Ovary (tissue), 3 donors: ENCODE results near the gene SLC1A6.

Experiments used
- EP300 ChIP-seq: sonication (generic); formaldehyde crosslinking; IDR thresholded peaks from one replicate; pipeline ENCODE4 v1.6.1; 2017; ENCODE audit warnings: antibody characterized with exemption
- TF ChIP-seq, protein P1 (sequence below), 3 donors: fragments of 450-650 bp in 2 of 3; fragments of 200-600 bp in 1 of 3; IDR thresholded peaks; one replicate each; pipeline versions ENCODE4 v1.5.1 to v1.8.0; 2016 to 2022; ENCODE audit warnings: antibody characterized with exemption in 3 of 3, mild to moderate bottlenecking in 1 of 3
- donor health status: DM: no; HTN: no; CAD: no.

- no peak for TF ChIP-seq EP300
- TF ChIP-seq, protein P1, sequence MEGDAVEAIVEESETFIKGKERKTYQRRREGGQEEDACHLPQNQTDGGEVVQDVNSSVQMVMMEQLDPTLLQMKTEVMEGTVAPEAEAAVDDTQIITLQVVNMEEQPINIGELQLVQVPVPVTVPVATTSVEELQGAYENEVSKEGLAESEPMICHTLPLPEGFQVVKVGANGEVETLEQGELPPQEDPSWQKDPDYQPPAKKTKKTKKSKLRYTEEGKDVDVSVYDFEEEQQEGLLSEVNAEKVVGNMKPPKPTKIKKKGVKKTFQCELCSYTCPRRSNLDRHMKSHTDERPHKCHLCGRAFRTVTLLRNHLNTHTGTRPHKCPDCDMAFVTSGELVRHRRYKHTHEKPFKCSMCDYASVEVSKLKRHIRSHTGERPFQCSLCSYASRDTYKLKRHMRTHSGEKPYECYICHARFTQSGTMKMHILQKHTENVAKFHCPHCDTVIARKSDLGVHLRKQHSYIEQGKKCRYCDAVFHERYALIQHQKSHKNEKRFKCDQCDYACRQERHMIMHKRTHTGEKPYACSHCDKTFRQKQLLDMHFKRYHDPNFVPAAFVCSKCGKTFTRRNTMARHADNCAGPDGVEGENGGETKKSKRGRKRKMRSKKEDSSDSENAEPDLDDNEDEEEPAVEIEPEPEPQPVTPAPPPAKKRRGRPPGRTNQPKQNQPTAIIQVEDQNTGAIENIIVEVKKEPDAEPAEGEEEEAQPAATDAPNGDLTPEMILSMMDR (IDR thresholded peaks at IDR 0.05): no peak
Observed at GRCh38 chr19:14944456-14944855, 35.2 kb downstream of the SLC1A6 start.
